HFFc6 (cell line): Measurements from ENCODE around the gene SPSB3. TPM values are rescaled to one million over a fixed set of nuclear protein-coding genes. Genes with fewer than 3 reads are reported as not detected.
A peak's percentile ranks its signal among the peaks of the same experiment; 100 is the strongest.

Source experiments
- DNase-seq: peaks from one replicate; pipeline ENCODE4 v3.0.0-alpha.2; 2018
- H3K27ac Mint-ChIP-seq: 2 replicates; pipeline ENCODE4 v1.8.0; 2020; ENCODE audit warnings: mild to moderate bottlenecking, mixed read lengths
- H3K27me3 Mint-ChIP-seq: 2 replicates; pipeline ENCODE4 v1.8.0; 2021; ENCODE audit warnings: mild to moderate bottlenecking, moderate library complexity, mixed read lengths; ENCODE audit not compliant: insufficient read depth
- H3K36me3 Mint-ChIP-seq: 2 replicates; pipeline ENCODE4 v1.8.0; 2021; ENCODE audit warnings: low read depth, mixed read lengths
- H3K4me1 Mint-ChIP-seq: 2 replicates; pipeline ENCODE4 v1.8.0; 2020; ENCODE audit warnings: low read depth, mixed read lengths
- H3K4me3 Mint-ChIP-seq: 2 replicates; pipeline ENCODE4 v1.8.0; 2020; ENCODE audit warnings: mild to moderate bottlenecking, moderate library complexity, mixed read lengths
- H3K9me3 Mint-ChIP-seq: 2 replicates; pipeline ENCODE4 v1.8.0; 2020; ENCODE audit warnings: mild to moderate bottlenecking, mixed read lengths
- total RNA-seq, 6 experiments: library from RNA; stranded (reverse); fragmentation: NEBNext Ultra II Directional; extraction: Animal tissue kit (Norgen Biotek cat#: 25700); gene quantifications; 2 replicates in 1 of 6; 3 replicates in 5 of 6; pipeline ENCODE4 v1.2.3, GENCODE V29; 2021
- TF ChIP-seq, protein P1 (sequence below): fragments of 200-600 bp; sonication (generic); IDR thresholded peaks from 2 replicates; pipeline ENCODE4 v1.5.0; 2021; ENCODE audit warnings: antibody characterized with exemption, mild to moderate bottlenecking

Gene SPSB3
- total RNA-seq, 6 experiments from 2014 or later: 12.3 to 15.8 (median 13.9) TPM

DNA sequence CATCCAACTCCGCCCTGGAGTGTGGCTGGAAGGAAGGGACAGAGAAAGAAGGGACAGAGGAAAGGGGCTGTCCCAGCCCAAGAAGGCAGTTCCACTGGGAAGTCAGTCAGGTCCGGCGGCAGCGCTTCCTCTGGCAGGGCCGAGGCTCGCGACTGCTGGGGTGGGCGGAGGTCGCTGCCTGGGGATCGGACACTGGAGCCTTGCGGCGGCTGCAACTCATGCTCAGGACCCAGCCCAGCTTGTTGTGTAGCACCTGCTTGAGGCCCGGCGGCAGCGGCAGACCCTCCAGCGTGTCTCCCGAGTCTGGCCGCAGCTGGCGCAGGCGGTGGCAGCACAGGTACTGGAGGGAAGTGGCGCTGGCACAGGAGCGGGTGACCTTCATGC is 5.4 kb downstream of the SPSB3 start:
- TF ChIP-seq, protein P1, sequence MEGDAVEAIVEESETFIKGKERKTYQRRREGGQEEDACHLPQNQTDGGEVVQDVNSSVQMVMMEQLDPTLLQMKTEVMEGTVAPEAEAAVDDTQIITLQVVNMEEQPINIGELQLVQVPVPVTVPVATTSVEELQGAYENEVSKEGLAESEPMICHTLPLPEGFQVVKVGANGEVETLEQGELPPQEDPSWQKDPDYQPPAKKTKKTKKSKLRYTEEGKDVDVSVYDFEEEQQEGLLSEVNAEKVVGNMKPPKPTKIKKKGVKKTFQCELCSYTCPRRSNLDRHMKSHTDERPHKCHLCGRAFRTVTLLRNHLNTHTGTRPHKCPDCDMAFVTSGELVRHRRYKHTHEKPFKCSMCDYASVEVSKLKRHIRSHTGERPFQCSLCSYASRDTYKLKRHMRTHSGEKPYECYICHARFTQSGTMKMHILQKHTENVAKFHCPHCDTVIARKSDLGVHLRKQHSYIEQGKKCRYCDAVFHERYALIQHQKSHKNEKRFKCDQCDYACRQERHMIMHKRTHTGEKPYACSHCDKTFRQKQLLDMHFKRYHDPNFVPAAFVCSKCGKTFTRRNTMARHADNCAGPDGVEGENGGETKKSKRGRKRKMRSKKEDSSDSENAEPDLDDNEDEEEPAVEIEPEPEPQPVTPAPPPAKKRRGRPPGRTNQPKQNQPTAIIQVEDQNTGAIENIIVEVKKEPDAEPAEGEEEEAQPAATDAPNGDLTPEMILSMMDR: no peak
- peaks cover 23% of the 10 kb centered on the region for H3K4me1 Mint-ChIP-seq
- no peak for DNase-seq

DNA sequence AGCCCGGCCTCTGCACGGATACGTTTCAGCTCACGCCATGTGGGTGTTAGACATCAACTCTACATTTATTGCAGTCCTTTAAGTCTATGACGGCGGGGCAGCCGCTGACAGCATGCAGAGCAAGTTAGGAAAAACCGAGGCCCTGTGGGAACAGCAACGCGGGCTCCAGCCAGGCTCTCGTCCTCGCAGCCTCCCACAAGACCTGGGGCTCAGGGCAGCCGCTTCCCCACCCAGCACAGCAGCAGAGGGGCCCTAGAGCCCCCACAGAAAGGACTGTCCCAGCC is 5.8 kb downstream of the SPSB3 start:
- Mint-ChIP-seq H3K27me3 (peaks cover 33% of the 10 kb centered on the region), H3K4me3 (no peak overlapping the region), H3K4me1 (peaks cover 24% of the 10 kb centered on the region), H3K36me3 (peaks cover 7% of the 10 kb centered on the region), H3K9me3 (no peaks in the 10 kb centered on the region), H3K27ac (peak overlapping the region; percentile 33; the same call in 1 of the 2 replicates)
- TF ChIP-seq, protein P1: no peak
- DNase-seq: no peak

More for the DNA sequence above, 5.4 kb downstream of the SPSB3 start:
- H3K9me3 Mint-ChIP-seq: no peaks in the 10 kb centered on the region
- H3K27ac Mint-ChIP-seq: no peak overlapping the region
- H3K36me3 Mint-ChIP-seq: peaks cover 5% of the 10 kb centered on the region
- H3K27me3 Mint-ChIP-seq: peaks cover 32% of the 10 kb centered on the region
- no peak overlapping the region for H3K4me3 Mint-ChIP-seq

DNA sequence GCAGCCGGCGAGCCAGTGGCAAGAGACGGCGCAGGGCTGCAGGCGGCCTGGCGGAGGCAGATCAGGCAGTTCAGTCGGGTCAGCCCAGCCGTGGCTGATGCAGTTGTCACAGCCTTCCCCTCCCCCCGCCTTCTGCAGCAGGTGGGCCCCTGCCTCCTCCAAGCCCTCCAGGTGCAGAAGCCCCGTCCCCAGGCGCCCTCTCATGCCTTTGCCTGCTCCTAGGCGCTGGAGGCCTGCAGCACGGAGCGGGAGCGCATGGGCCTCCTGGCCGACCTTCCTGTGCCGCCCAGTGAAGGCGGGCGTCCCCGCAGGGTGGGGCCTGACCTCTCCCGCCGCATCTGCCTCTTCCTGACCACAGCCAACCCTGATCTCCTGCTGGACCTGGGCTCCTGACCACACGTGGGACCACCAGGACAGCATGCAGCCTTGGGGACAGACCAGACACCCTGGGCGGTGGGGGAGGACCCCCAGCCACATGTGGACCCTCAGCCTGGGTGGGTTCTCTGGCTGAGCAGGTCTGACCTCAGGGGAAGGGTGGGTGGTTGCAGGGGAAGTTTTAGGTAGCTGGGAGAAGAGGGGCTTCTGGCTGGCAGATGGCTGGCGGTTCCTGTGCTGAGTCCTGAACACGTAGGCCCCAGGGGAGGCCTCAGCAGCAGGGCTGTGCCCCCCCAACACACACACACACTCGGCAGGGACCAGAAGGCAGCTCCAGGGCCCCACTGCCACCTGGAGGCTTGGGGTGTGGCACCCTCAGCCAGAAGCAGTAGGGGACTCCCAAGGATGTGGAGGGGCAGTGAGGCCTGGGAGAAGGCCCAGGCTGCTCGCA is 6.3 kb downstream of the SPSB3 start:
- TF ChIP-seq, protein P1: no peak
- H3K36me3 Mint-ChIP-seq: peaks cover 7% of the 10 kb centered on the region
- peaks cover 28% of the 10 kb centered on the region for H3K27me3 Mint-ChIP-seq
- H3K27ac Mint-ChIP-seq: peak overlapping the region; percentile 33; the same call in 1 of the 2 replicates
- no peaks in the 10 kb centered on the region for H3K9me3 Mint-ChIP-seq
- peaks cover 18% of the 10 kb centered on the region for H3K4me1 Mint-ChIP-seq
- no peak overlapping the region for H3K4me3 Mint-ChIP-seq
- no peak for DNase-seq

- Mint-ChIP-seq H3K36me3 (peaks cover 7% of the 10 kb centered on the region), H3K4me3 (no peak overlapping the region), H3K4me1 (peaks cover 14% of the 10 kb centered on the region), H3K27ac (no peak overlapping the region), H3K27me3 (peaks cover 26% of the 10 kb centered on the region), H3K9me3 (no peaks in the 10 kb centered on the region)
- no peak for DNase-seq
- TF ChIP-seq, protein P1: no peak
Observed at GRCh38 chr16:1775006-1775845, 7.1 kb downstream of the SPSB3 start.

GRCh38 chr16:1774448-1774780 is 8.0 kb downstream of the SPSB3 start:
- Mint-ChIP-seq H3K36me3 (peaks cover 7% of the 10 kb centered on the region), H3K27ac (no peak overlapping the region), H3K4me3 (peak overlapping the region; percentile 95), H3K4me1 (peaks cover 17% of the 10 kb centered on the region), H3K27me3 (peaks cover 26% of the 10 kb centered on the region), H3K9me3 (no peaks in the 10 kb centered on the region)
- DNase-seq: no peak
- TF ChIP-seq, protein P1: no peak
